ENCODE data around the gene CD99.

CD99 gene

DNA sequence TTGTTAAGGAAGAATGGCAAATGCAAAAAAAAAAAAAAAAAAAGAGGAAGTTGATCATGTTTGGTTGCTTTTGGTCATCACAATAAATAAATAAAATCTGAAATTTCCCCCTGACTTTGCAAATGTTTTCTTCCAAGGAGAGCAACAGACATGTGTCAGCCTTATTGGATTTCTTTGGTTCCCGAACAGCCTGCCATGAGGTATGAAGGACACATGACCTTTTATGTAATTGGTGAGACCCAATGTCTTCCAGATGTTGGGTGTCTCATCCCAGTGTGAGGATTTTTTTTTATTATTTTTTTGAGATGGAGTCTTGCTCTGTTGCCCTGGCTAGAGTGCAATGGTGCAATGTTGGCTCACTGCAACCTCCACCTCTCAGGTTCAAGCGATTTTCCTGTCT, 24.6 kb upstream of the CD99 start:
- H2AFZ ChIP-seq (ENCODE audit: low read depth, low read length, severe bottlenecking) = no peak overlapping the region
- H3K9me2 ChIP-seq (replicated peaks; ENCODE audit: insufficient read depth, low read length) = no peaks in the 10 kb centered on the region
- H3K27me3 ChIP-seq (ENCODE audit: low read length) = no peaks in the 10 kb centered on the region
- no peak overlapping the region for H3K4me2 ChIP-seq (ENCODE audit: low read depth, low read length, poor library complexity, severe bottlenecking)
- no peaks in the 10 kb centered on the region for H3F3A ChIP-seq (ENCODE audit: insufficient read depth)
- TF ChIP-seq, protein P1, sequence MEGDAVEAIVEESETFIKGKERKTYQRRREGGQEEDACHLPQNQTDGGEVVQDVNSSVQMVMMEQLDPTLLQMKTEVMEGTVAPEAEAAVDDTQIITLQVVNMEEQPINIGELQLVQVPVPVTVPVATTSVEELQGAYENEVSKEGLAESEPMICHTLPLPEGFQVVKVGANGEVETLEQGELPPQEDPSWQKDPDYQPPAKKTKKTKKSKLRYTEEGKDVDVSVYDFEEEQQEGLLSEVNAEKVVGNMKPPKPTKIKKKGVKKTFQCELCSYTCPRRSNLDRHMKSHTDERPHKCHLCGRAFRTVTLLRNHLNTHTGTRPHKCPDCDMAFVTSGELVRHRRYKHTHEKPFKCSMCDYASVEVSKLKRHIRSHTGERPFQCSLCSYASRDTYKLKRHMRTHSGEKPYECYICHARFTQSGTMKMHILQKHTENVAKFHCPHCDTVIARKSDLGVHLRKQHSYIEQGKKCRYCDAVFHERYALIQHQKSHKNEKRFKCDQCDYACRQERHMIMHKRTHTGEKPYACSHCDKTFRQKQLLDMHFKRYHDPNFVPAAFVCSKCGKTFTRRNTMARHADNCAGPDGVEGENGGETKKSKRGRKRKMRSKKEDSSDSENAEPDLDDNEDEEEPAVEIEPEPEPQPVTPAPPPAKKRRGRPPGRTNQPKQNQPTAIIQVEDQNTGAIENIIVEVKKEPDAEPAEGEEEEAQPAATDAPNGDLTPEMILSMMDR (IDR thresholded peaks at IDR 0.05; ENCODE audit: insufficient read depth, low read length, poor library complexity, severe bottlenecking) = no peak
- no peak for TF ChIP-seq EZH2phosphoT487 (conservative IDR thresholded peaks at IDR 0.05; ENCODE audit: low read length)
- no peak overlapping the region for H3K9ac ChIP-seq (ENCODE audit: low read length)
- no peaks in the 10 kb centered on the region for H3K9me3 ChIP-seq (ENCODE audit: insufficient read depth, low read length)
- H3K79me2 ChIP-seq (ENCODE audit: insufficient read depth, low read length) = no peaks in the 10 kb centered on the region
- no peak overlapping the region for H3K4me3 ChIP-seq (ENCODE audit: insufficient read depth, low read length, poor library complexity, severe bottlenecking)
- H4K20me1 ChIP-seq (ENCODE audit: low read depth, low read length) = no peaks in the 10 kb centered on the region
- H3K27ac ChIP-seq (ENCODE audit: low read depth, low read length) = no peak overlapping the region
- H3K36me3 ChIP-seq (ENCODE audit: low read length) = no peaks in the 10 kb centered on the region

DNA sequence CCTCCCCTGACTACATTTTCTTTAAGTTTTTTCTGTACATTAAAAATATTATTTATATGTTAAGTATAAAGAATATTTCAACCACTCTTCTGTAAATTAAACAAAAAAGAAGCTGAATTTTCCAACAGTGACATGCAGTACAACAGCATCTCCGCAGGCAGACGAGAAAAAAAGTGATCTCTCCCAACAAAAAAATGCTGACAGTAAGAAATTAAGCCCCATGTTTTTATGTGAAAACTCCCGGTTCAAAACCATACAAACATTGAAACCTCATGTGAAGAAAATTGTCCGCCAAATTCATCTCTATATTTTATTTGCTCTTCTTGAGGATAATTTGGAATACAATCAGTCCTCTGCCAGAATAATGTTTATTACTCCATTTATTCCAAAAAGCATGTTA, 20.1 kb upstream of the CD99 start:
- H3K36me3 ChIP-seq (ENCODE audit: low read length) = no peaks in the 10 kb centered on the region
- no peak overlapping the region for H3K4me3 ChIP-seq (ENCODE audit: insufficient read depth, low read length, poor library complexity, severe bottlenecking)
- H3K27me3 ChIP-seq (ENCODE audit: low read length) = no peaks in the 10 kb centered on the region
- H4K20me1 ChIP-seq (ENCODE audit: low read depth, low read length) = no peaks in the 10 kb centered on the region
- no peaks in the 10 kb centered on the region for H3K79me2 ChIP-seq (ENCODE audit: insufficient read depth, low read length)
- no peaks in the 10 kb centered on the region for H3K9me2 ChIP-seq (replicated peaks; ENCODE audit: insufficient read depth, low read length)
- H3K27ac ChIP-seq (ENCODE audit: low read depth, low read length) = no peak overlapping the region
- H2AFZ ChIP-seq (ENCODE audit: low read depth, low read length, severe bottlenecking) = no peak overlapping the region
- no peak overlapping the region for H3K9ac ChIP-seq (ENCODE audit: low read length)
- H3K4me2 ChIP-seq (ENCODE audit: low read depth, low read length, poor library complexity, severe bottlenecking) = no peak overlapping the region
- no peak for TF ChIP-seq EZH2phosphoT487 (conservative IDR thresholded peaks at IDR 0.05; ENCODE audit: low read length)
- TF ChIP-seq, protein P1 (IDR thresholded peaks at IDR 0.05; ENCODE audit: insufficient read depth, low read length, poor library complexity, severe bottlenecking) = no peak
- H3K9me3 ChIP-seq (ENCODE audit: insufficient read depth, low read length) = no peaks in the 10 kb centered on the region
- no peaks in the 10 kb centered on the region for H3F3A ChIP-seq (ENCODE audit: insufficient read depth)

DNA sequence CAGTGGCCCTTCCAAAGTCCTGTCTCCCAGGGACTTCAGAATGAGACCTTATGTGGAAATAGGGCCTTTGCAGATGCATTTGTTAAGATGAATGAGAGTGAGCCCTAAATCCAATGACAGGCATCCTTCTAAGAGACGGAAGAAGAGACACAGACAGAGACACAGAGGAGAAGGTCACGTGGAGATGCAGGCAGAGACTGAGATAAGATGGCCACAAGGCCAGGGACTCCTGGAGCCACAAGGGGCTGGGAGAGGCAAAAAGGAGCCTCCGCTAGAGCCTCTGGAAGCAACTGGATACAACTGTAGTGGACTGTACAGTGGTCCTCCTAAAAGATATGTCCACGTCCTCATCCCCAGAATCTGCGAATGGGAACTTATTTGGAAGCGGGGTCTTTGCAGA, 19.0 kb upstream of the CD99 start:
- Histone ChIP-seq H3F3A (ENCODE audit: insufficient read depth) (no peaks in the 10 kb centered on the region), H3K9ac (ENCODE audit: low read length) (no peak overlapping the region), H3K9me3 (ENCODE audit: insufficient read depth, low read length) (no peaks in the 10 kb centered on the region), H4K20me1 (ENCODE audit: low read depth, low read length) (no peaks in the 10 kb centered on the region), H3K79me2 (ENCODE audit: insufficient read depth, low read length) (no peaks in the 10 kb centered on the region), H3K27me3 (ENCODE audit: low read length) (no peaks in the 10 kb centered on the region), H3K9me2 (replicated peaks; ENCODE audit: insufficient read depth, low read length) (no peaks in the 10 kb centered on the region), H3K4me2 (ENCODE audit: low read depth, low read length, poor library complexity, severe bottlenecking) (no peak overlapping the region), H3K4me3 (ENCODE audit: insufficient read depth, low read length, poor library complexity, severe bottlenecking) (no peak overlapping the region), H3K27ac (ENCODE audit: low read depth, low read length) (no peak overlapping the region), H2AFZ (ENCODE audit: low read depth, low read length, severe bottlenecking) (no peak overlapping the region), H3K36me3 (ENCODE audit: low read length) (no peaks in the 10 kb centered on the region)
- no peak for TF ChIP-seq EZH2phosphoT487 (conservative IDR thresholded peaks at IDR 0.05; ENCODE audit: low read length)
- TF ChIP-seq, protein P1 (IDR thresholded peaks at IDR 0.05; ENCODE audit: insufficient read depth, low read length, poor library complexity, severe bottlenecking) = no peak

Measured in SU-DHL-6 (cell line).